Endothelial cell of umbilical vein (primary cell): Measurements from ENCODE around the gene STMN3.

ENCODE experiments used
- POLR2AphosphoS5 ChIP-seq: IDR thresholded peaks from 2 replicates; pipeline ENCODE4 v1.6.1; 2012; ENCODE audit warnings: low read depth, mild to moderate bottlenecking, control low read depth, low read length, moderate library complexity; ENCODE audit not compliant: insufficient read depth
- TF ChIP-seq, protein P1 (sequence below), 2 donors: IDR thresholded peaks; 1 replicate in 1 of 2; 2 replicates in 1 of 2; pipeline ENCODE4 v1.5.1; 2011; ENCODE audit warnings: low read length in 2 of 2, mild to moderate bottlenecking in 2 of 2, moderate library complexity in 2 of 2, control low read depth in 1 of 2, inconsistent platforms in 1 of 2, low read depth in 1 of 2; ENCODE audit not compliant: insufficient read depth in 1 of 2; ENCODE audit errors: extremely low read depth in 1 of 2
- TF ChIP-seq, protein P2 (sequence below): IDR thresholded peaks from 2 replicates; pipeline ENCODE4 v1.6.1; 2011; ENCODE audit not compliant: insufficient read depth, insufficient read length

DNA sequence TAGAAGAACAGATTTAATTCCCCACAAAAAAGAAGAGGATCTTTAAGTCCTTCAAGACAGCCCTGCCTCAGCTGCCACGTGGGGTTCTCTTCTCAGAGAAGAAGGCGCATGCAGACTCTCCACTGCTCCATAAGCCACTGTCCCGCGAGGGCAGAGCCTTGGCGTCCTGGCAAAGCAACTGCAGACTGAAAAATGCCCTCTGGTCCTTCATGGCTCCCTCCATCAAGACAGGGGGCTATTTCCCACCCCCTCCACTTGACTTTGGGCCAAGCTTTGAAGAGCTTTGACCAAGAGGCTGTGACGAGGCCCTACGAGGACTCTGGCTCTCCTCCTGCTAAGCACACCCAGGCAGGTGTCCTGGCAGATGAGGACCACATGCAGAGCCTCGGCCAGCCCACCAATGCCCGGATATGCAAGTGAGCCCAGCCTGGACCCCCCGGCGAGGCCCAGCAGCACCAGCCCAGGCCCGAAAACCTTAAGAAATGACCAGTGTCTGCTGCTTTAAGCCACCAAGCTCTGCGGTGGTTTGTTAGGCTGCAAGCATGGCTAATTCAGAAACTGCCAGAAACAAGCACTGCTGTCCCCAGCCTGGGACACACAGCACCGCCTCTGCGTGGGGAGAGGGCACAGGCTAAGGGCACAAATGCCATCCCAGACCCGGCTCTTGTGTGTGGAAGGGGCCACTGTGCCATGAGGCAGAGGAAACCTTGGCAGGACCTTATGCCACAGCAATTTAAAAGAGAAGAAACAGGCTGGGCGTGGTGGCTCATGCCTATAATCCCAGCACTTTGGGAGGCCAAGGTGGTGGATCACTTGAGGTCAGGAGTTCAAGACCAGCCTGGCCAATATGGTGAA, 42.4 kb downstream of the STMN3 start:
- TF ChIP-seq POLR2AphosphoS5, result no peak
- TF ChIP-seq, protein P1, sequence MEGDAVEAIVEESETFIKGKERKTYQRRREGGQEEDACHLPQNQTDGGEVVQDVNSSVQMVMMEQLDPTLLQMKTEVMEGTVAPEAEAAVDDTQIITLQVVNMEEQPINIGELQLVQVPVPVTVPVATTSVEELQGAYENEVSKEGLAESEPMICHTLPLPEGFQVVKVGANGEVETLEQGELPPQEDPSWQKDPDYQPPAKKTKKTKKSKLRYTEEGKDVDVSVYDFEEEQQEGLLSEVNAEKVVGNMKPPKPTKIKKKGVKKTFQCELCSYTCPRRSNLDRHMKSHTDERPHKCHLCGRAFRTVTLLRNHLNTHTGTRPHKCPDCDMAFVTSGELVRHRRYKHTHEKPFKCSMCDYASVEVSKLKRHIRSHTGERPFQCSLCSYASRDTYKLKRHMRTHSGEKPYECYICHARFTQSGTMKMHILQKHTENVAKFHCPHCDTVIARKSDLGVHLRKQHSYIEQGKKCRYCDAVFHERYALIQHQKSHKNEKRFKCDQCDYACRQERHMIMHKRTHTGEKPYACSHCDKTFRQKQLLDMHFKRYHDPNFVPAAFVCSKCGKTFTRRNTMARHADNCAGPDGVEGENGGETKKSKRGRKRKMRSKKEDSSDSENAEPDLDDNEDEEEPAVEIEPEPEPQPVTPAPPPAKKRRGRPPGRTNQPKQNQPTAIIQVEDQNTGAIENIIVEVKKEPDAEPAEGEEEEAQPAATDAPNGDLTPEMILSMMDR (IDR thresholded peaks at IDR 0.05; ENCODE audit: extremely low read depth in 1 of 2, insufficient read depth in 1 of 2, low read depth in 1 of 2, low read length in 2 of 2), result no peak
- TF ChIP-seq, protein P2, sequence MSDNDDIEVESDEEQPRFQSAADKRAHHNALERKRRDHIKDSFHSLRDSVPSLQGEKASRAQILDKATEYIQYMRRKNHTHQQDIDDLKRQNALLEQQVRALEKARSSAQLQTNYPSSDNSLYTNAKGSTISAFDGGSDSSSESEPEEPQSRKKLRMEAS, result no peak
